Inferior parietal cortex (tissue), 1 donor: Measurements from ENCODE around the gene OR1A1.
"Not testable (repeated sequence)": the region's sequence is repeated elsewhere in the genome, so short reads cannot be mapped to it uniquely, and the experiment has no call there.

ENCODE experiments used
- DNase-seq: peaks from one replicate; pipeline ENCODE4 v3.0.0-alpha.2; 2016; ENCODE audit errors: extremely low spot score

Gene OR1A1, protein sequence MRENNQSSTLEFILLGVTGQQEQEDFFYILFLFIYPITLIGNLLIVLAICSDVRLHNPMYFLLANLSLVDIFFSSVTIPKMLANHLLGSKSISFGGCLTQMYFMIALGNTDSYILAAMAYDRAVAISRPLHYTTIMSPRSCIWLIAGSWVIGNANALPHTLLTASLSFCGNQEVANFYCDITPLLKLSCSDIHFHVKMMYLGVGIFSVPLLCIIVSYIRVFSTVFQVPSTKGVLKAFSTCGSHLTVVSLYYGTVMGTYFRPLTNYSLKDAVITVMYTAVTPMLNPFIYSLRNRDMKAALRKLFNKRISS

DNA sequence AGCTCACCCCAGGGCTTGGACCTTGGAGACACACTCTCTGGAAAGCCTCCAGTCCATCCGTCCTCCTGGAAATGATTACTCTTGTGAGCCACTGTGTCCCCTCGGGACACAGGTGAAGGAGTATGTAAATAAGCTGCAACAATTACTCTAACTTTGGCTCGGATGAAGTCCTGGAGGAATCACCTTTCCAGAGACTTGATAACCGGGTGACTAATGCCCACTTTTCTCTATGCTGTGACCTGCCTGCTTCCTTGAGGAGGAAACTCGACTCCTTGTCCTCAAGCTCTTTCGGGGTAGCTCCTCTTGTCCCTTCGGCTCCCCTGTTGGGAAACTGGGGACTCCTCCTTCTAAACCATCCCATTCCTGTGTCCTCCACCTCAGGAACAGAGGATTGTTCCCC is at the start of gene OR1A1:
Gene OR1A1, plus strand, starts transcription at position 301 of the 400 bp plus-strand sequence. CDS start 7,954 bp downstream, outside the sequence.
- no peak for DNase-seq

GRCh38 chr17:3167574-3167973 is 39.9 kb upstream of the OR1A1 start:
- no peak for DNase-seq

DNA sequence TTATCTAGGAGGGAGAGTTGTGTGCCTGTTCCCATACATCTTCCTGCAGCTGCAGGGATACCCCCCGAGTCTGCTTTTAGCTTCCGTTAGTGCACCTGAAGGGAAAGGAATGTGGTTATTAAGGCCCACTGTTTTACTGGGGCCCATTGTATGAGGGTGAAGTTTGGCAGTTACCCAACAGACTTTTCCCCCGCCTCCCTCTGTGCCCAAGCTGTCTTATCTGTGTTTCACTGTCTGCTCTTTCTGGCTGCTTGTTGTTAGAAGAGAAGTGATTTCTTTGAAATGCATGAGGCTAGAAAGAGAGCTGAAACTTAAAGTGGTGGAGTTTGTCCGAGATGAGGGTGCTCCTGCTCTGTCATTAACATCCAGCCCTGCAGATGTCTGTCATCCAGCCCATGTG is 17.5 kb upstream of the OR1A1 start:
- no peak for DNase-seq

DNA sequence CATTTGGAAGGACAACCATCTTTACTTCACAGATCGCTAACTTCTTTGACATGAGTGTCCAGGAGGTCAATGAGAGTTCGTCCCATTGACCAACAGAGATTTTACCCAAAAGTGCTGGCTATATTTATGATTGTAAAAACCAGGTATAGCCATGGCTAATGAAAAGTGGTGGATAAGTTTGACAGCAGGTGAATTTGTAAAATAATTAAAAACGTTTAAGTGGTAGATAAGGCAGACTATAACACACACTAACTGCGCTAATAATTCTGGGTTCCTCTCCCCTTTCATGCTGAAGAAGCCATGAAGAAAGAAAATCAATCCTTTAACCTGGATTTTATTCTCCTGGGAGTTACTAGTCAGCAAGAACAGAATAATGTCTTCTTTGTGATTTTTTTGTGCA is 10.2 kb upstream of the OR1A1 start, which contains the start of gene OR1A2:
Gene OR1A2, plus strand, starts transcription at position 301 of the 400 bp plus-strand sequence. Its CDS starts 0 bp downstream, at position 301.
- no peak for DNase-seq

- DNase-seq = no peak
Measured at GRCh38 chr17:3208484-3208883, 1.0 kb downstream of the OR1A1 start.

GRCh38 chr17:3213001-3213400 is 5.5 kb downstream of the OR1A1 start:
- no peak for DNase-seq

DNA sequence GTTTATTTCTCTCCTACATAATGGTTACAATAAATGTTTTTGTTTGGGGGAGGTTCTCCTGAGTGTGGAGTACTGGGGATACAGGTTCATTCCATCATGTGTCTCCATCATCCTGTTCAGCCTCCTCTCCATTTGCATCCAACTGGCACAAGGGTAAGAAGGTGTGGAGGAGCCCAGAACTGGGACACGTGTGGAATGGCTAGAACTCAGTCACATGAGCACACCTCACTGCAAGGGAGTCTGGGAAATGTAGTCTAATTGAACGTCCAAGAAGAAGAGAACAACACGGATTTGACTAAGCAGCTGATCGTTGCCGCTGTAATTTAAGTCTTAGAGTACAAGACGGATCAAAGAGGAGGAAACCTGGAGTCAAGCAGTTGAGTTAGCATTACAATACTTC is 6.1 kb downstream of the OR1A1 start:
- DNase-seq = no peak

- not testable (repeated sequence) for DNase-seq
Measured at GRCh38 chr17:3219978-3220377, 12.5 kb downstream of the OR1A1 start.

GRCh38 chr17:3221850-3222249 is 14.4 kb downstream of the OR1A1 start:
- no peak for DNase-seq

DNA sequence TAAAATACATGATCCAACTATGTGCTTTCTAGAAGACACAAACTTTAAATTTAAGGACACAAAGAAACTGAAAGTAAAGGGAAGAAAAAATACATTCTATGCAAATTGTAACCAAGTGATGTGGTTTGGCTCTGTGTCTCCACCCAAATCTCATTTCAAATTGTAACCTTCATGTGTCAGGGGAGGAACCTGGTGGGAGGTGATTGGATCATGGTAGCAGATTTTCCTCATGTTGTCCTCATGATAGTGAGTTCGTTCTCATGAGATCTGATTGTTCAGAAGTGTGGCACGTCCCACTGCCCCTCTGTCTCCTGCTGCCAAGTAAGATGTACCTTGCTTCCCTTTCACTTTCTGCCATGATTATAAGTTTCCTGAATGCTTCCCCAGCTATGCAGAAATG is 15.0 kb downstream of the OR1A1 start:
- DNase-seq = no peak

- not testable (repeated sequence) for DNase-seq
Measured at GRCh38 chr17:3224721-3225352, 17.4 kb downstream of the OR1A1 start.

DNA sequence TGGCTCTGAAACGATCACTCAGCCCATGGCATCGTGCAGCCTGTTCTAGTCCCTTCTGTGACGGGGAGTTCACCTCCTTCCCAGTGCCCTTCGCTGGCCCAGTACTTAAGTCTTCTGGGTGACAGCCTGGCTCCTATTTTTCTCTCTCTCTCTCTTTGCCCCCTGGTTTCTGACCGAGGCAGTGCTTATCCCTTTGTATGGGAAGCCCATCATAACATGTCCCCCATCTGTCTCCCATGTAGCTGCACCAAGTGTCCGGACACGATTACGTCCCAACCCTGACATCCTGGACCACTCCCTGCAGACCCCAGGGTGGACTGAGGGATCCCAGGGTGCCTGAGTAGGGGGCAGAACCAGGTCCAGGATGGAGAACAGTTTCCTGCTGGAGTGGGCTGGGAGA is 24.8 kb downstream of the OR1A1 start:
- not testable (repeated sequence) for DNase-seq

DNA sequence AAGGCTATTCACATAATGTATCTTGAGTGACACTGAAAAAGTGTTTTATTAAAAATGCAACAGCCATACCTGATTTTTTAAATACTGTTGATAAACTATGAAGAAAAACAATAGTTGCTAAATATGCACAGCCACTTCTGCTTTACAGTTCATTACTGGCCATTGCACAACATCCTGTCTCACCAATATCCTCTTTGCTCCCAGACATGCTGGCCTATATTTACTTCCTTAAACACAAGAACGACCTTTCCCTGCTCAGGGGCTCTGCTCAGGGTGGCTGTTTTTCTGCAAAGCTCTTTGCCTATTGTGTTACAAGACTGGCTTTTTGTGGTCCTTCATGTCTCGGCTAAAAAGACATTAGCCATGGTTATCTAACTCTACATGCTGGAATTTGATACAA is 31.2 kb downstream of the OR1A1 start:
- not testable (repeated sequence) for DNase-seq

GRCh38 chr17:3241044-3241443 is 33.6 kb downstream of the OR1A1 start:
- not testable (repeated sequence) for DNase-seq

- DNase-seq = not testable (repeated sequence)
Measured at GRCh38 chr17:3244841-3245240, 37.4 kb downstream of the OR1A1 start.

GRCh38 chr17:3249013-3249412 is 41.5 kb downstream of the OR1A1 start:
- DNase-seq = not testable (repeated sequence)

GRCh38 chr17:3256575-3256974 is 49.1 kb downstream of the OR1A1 start:
- no peak for DNase-seq

- no peak for DNase-seq
Measured at GRCh38 chr17:3260163-3260562, 52.7 kb downstream of the OR1A1 start.

DNA sequence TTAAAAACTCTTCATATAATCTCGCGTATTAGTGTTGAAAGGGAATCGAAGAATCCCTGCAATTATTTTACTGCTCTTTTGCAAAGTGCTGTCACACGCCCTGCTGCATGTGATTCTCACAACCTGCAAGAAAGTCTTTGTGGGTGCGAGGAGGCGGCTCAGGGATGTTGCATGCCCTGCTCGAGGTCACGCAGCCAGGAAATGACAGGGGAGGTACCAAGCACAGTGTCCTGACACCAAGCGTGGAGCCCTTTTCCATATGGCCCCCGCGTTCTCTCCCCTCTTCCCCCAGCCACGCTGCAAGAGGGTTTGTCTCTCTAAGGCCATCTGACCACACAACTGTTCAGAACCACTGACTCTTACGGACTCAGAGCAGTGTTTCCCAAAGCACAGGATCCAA is 53.1 kb downstream of the OR1A1 start:
- no peak for DNase-seq
